Measurements from ENCODE around the gene STIP1.

Gene STIP1

GRCh38 chr11:64247729-64248531 is 62.0 kb downstream of the STIP1 start:
- in situ Hi-C loops (cut with HindIII; ENCODE audit: low sequenced_read_pairs): no loop called here

DNA sequence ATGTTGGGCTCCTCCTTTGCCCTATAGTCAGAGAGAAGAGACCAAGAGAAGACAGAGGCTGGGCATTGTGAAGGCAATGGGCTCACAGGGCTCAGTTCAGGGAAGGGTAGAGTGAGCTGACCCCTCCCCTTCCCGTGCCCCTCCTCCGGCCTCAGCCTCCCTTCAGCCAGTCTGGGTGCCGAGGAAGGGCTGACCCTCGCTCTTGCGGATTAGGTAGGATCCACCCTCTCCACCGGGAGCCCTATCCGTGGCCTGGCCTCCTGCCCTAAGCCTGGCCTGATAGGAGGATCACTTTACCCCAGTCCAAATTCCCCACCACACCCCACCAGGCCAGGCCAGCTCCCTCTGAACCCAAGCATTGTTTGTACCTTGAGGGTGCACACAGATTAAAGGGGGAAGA is 62.6 kb downstream of the STIP1 start:
- in situ Hi-C loops (cut with HindIII; ENCODE audit: low sequenced_read_pairs): no loop called here

GRCh38 chr11:64249038-64249437 is 63.1 kb downstream of the STIP1 start:
- in situ Hi-C loops (cut with HindIII; ENCODE audit: low sequenced_read_pairs): no loop called here

- in situ Hi-C loops (cut with HindIII; ENCODE audit: low sequenced_read_pairs): loop anchor here (5.0 kb wide), 1 partner anchor 58 kb away; the partner anchor contains the start of gene ESRRA
These were observed 63.8 kb downstream of the STIP1 start for GRCh38 chr11:64249563-64250414.

GRCh38 chr11:64250415-64251015 is 64.5 kb downstream of the STIP1 start:
- in situ Hi-C loops (cut with HindIII; ENCODE audit: low sequenced_read_pairs): loop anchor here (5.0 kb wide), 1 partner anchor 57 kb away; the partner anchor contains the start of gene ESRRA

GRCh38 chr11:64251016-64251752 is 65.2 kb downstream of the STIP1 start, which contains the start of gene PLCB3:
PLCB3 (plus strand) TSS chr11:64251530; CDS start chr11:64251650, 120 bp downstream.
- in situ Hi-C loops (cut with HindIII; ENCODE audit: low sequenced_read_pairs): loop anchor here (5.0 kb wide), 1 partner anchor 56 kb away; the partner anchor contains the start of gene ESRRA

- in situ Hi-C loops (cut with HindIII; ENCODE audit: low sequenced_read_pairs): loop anchor here (5.0 kb wide), 1 partner anchor 56 kb away; the partner anchor contains the start of gene ESRRA
These were observed 65.7 kb downstream of the STIP1 start for GRCh38 chr11:64251753-64252002.

DNA sequence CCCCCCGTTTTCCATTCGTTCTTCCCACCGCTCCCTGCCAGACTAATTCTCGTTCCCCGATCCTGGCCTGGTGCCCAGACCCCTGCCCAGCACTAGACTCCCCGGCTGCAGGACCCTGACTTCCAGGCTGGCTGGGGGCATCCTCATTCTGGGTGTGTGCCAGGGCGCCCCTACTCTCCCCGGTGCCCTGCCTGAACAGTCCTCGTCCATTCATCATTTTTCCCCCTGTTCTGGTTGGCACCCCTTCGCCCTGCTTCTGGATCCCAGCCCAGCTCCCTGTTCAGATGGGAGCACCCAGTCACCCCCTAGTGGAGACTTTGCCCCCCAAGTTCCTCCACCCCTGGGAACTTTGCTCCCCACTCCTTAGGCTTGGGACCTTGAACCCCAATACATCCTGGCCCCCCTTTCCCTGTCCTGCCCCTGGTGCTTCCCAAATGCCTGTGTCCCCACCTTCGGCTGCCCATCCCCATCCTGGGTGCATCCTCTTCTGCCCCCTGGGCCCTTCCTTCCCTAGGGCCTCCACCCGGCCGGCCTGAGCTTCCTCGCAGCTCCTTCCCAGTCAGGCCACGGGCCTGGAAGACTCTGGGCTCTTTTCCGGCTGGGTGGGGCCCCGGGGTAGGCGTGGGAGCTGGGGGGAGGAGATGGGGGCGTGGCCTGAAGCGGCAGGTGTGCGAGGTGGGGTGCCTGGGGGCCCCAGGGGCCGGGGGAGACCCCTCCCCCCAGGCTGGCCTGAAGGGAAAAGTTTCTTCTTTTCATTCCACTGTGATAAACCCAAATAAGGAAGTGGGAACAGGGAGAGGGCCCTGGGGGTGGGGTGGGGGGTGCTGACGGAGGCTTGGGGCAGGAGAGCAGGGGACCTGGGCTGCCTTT is 66.3 kb downstream of the STIP1 start:
- in situ Hi-C loops (cut with HindIII; ENCODE audit: low sequenced_read_pairs): loop anchor here (5.0 kb wide), 1 partner anchor 55 kb away; the partner anchor contains the start of gene ESRRA

DNA sequence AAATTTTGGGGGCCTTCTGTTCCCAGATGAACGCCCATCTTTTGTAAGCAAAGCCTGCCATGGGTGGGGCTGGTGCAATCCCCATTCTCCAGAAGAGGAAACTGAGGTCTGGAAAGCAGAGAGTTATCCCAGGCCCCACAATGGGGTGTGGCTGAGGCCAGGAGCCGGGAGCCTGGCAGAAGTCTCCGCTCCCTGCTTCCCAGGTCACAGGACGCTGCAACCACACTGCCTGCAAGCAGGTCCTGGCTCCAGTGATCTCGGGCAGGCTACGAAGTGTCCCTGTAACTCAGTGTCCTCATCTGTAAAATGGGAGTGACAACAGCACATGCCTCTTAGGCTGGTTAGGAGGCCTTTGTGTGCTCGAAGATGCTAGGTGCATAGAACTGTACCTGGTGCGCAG is 67.1 kb downstream of the STIP1 start:
- in situ Hi-C loops (cut with HindIII; ENCODE audit: low sequenced_read_pairs): loop anchor here (5.0 kb wide), 1 partner anchor 54 kb away; the partner anchor contains the start of gene ESRRA

DNA sequence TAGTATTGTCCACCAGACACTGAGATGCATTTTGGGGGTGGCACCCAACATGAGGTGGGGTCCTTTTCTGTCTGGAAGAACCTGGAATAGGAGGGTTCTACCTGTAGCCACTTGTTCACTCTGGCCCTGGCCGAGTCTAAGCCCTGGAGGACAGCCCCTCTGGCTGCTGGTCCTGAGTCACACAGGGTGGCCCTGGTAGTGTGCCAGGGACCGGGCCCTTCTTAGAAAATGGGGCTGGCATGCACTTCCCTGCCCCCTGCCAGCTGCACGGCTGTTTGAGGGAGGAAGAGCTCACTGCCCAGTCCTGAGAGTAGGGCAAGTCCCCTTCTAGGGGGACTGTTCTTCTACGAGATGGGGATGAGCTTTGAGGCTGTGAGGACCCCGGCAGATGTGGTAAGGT is 67.5 kb downstream of the STIP1 start:
- in situ Hi-C loops (cut with HindIII; ENCODE audit: low sequenced_read_pairs): loop anchor here (5.0 kb wide), 1 partner anchor 54 kb away; the partner anchor contains the start of gene ESRRA
